Superior temporal gyrus (tissue), 1 donor: Measurements from ENCODE around the gene DENND2D.

ENCODE experiments used
- DNase-seq: peaks from one replicate; pipeline ENCODE4 v3.0.0-alpha.2; 2016; ENCODE audit errors: extremely low spot score

The DENND2D gene, protein sequence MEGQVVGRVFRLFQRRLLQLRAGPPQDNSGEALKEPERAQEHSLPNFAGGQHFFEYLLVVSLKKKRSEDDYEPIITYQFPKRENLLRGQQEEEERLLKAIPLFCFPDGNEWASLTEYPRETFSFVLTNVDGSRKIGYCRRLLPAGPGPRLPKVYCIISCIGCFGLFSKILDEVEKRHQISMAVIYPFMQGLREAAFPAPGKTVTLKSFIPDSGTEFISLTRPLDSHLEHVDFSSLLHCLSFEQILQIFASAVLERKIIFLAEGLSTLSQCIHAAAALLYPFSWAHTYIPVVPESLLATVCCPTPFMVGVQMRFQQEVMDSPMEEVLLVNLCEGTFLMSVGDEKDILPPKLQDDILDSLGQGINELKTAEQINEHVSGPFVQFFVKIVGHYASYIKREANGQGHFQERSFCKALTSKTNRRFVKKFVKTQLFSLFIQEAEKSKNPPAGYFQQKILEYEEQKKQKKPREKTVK

GRCh38 chr1:111199881-111200801 is at the start of gene DENND2D:
Gene DENND2D, minus strand, starts transcription at chr1:111200646. Its CDS starts 187 bp downstream, at chr1:111200459.
- DNase-seq = peak; percentile 29

GRCh38 chr1:111249960-111250359 is 49.5 kb upstream of the DENND2D start:
- DNase-seq = peak; percentile 80

- no peak for DNase-seq
Observed at GRCh38 chr1:111247125-111247838, 46.8 kb upstream of the DENND2D start.

GRCh38 chr1:111242805-111243523 is 42.5 kb upstream of the DENND2D start:
- DNase-seq = no peak

DNA sequence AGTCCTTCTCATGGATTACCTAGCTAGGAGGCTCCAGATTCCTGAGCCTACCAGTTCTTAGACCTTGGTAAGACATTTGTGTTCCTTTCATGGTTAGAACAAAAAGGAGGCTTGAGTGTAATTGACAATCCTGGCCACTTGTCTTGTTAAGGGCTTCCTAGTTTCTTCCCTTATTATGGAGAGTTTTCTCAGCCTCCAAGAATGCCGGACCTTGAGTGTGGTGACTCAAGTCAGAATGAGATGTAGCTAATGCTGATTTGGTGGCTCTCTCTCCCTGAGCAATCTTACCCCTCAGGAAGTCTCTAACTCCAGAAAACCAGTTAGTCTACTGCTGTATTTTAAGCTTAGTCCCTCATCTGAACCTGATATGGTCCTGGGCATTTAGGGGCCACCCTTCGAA is 41.4 kb upstream of the DENND2D start:
- no peak for DNase-seq

DNA sequence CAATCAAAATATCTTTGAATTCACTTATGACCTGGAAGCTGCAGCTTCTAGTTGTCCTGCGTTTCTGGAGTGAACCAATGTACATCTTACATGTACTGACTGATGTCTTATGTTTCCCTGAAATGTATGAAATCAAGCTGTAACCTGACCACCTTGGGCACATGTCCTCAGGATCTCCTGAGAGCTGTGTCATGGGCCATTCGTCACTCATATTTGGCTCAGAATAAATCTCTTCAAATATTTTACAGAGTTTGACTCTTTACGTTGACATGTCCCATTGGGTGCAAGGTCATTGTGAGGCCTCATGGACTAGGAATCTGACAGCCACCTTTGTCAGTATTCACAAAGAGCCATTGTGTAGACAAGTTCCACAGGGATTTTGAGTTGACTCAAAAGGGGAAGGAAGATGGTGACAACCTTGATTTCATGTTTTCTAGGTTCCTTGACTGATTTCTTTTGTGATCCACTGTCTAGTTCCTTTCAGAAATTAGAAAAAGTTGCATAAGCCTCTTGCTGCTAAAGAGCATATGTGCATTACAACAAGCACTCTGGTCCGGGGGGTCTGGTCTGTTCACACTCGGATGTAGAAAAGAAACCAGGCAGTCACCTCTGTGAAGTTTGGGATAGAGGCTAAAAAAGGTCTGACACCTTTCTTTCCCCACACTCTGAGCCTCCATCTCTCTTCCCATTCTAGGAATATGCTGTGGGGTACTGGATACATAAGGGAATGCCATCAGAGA is 37.8 kb upstream of the DENND2D start:
- DNase-seq = no peak

DNA sequence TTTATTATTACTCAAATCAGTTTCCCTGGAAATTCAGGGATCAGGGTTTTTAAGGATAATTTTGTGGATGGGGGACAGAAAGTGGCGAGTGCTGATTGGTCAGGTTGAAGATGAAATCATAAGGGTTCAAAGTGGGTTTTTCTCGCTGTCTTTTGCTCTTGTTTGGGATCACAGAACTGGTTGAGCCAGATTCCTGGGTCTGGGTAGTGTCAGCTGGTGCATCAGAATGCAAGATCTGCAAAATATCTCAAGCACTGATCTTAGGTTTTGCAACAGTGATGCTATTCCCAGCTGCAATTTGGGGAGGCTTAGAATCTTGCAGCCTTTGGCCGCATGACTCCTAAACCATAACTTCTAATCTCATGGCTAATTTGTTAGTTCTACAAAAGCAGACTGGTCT is 36.4 kb upstream of the DENND2D start:
- no peak for DNase-seq

GRCh38 chr1:111236379-111236778 is 35.9 kb upstream of the DENND2D start:
- DNase-seq = no peak

DNA sequence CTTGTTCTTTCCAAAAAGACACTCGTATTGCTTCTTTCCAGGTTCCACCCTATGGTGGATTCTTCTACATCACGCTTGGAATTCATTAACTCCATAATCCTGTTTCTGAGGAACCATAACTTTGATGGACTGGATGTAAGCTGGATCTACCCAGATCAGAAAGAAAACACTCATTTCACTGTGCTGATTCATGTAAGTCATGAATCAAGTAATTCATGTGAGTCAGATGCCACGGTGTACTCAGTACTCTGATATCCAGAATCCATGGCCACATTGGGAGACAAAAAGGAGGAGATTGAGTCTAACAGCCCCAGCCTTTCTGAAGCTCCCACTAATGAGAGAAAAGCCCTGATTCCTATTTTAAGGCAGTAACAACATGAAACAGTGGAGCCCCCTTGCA is 34.4 kb upstream of the DENND2D start:
- no peak for DNase-seq

DNA sequence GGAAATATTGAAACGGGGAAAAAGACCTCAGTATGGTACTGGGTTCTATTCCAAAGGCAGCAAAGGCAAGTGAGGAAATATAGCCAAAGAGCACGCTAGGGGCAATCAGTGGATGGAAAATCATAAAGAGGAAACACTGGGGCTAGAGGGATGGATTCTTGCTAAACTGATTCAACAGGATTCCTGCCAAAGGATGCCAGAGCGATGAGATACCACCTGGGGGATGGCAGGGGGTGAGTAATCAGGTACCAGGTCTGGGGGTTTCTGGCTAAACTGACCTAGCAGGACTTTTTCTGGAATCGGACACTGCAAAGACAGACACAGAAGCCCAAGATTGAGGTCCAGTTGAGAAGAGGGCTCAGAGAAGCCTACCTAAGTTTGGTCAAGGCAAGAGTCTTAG is 33.8 kb upstream of the DENND2D start:
- no peak for DNase-seq

DNA sequence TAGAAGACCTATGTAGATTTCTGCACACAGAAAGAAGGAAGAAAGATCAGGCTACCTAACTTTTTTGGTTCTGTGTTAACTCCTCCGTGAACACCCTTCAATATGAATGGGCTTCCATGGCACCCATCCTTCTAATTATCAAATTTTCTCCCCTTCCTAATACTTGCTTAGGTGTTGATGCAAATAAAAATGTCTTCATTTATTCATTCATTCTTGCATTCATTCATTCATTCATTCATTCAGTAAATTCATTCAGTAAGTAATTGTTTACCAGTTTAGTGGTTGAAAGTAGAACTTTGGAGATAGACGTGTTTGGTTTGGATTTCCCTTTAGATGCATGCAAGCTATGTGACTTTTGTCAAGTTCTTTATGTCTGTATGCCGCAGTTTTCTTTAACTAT is 31.7 kb upstream of the DENND2D start:
- no peak for DNase-seq

DNA sequence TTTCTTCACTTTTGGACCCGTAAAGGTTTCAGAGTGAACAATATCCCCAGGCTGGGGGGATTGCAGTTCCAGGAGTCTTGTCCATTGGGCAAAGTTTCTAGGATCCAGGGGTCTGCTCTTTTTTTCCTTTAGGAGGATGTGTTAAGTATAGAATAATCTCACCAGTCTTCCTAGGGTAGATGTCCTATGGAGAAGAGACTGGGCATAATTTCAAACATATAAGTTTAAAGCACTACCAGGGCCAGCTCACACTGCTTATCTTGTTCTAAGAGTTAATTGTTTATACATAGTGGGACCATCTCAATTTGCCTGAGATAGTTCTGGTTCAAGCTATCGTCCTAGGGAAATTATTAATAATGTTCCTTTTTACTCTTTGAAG is 28.3 kb upstream of the DENND2D start:
- no peak for DNase-seq

- DNase-seq = peak; percentile 74
Observed at GRCh38 chr1:111227851-111228747, 27.7 kb upstream of the DENND2D start.

GRCh38 chr1:111227434-111227833 is 27.0 kb upstream of the DENND2D start, which contains the start of gene CHI3L2:
Gene CHI3L2, plus strand, starts transcription at chr1:111227713. Its CDS starts 17 bp downstream, at chr1:111227730.
- DNase-seq = no peak

DNA sequence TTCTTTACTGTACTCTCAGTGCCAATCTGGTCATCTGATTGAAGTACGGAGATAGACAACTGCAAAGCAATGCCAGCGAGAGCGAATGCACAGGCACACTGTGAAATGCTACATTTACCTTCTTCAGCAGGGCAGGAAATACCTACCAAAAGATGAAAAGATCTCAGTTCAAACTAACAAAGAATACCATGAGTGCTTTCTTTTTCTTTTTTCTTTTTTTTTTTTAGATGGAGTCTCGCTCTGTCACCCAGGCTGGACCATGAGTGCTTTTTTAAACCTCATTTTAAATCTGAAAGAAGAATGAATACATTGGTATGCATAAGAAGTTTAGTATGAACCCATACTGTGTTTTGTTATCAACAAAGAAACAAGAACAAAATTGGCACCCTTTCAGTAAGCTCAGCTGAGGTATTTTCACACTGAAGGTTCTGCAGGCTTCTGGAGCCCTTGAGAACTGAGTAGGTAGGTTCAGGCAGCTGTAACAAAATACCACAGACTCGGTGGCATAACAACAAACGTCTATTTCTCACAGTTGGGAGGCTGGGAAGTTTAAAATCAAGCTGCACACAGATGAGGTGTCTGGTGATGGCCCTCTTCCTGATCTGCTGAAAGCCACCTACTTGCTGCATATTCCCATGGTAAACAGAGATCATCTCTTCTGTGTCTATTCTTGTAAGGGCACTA is 25.4 kb upstream of the DENND2D start:
- DNase-seq = no peak

- DNase-seq = no peak
Observed at GRCh38 chr1:111225091-111225490, 24.6 kb upstream of the DENND2D start.

DNA sequence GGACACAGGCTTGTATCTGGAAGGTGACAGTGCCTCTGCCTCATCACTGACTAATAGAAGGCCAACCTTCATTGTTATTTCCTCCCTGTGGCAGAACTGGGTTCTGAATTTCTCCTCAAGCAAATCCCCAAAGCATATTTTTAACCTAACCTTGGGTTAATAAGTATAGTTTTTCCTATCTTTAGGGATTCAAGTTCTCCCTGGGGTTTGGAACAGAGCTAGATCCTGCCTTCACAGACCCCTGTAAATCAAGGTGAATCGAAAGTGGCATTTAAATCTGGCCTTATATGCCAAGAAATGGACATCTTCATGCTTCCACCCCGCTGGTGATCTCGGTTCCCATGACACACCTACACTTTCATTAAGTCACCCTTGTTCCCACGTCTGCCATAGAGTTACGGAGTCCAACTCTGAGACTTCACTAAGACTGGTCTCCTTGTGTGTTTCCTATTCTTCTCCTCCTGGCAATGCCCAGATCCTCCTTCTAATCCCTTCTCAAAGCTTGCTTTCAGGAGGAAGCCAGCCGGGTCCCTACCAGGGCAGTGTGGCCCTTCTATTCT is 22.8 kb upstream of the DENND2D start:
- DNase-seq = no peak

GRCh38 chr1:111222308-111223125 is 22.1 kb upstream of the DENND2D start:
- peak; percentile 76 for DNase-seq
